H1 (cell line): ENCODE measurements around the gene CROCC. TPM values are rescaled to one million over a fixed set of nuclear protein-coding genes. Genes with fewer than 3 reads are reported as not detected.

Experiments used
- CTCF ChIA-PET: fragments of 300-600 bp; sonication (Branson Sonifier 250); formaldehyde crosslinking; loops from one replicate; lab custom pipeline; 2021; ENCODE audit not compliant: partially characterized antibody; lab: Charles Lee
- POLR2A ChIA-PET: fragments of 300-600 bp; sonication (Branson Sonifier 250); formaldehyde crosslinking; loops from one replicate; lab custom pipeline; 2021; ENCODE audit warnings: inconsistent platforms; ENCODE audit not compliant: partially characterized antibody; lab: Charles Lee
- DNase-seq, 2 experiments: peaks; one replicate each; pipeline versions ENCODE4 v3.0.0 to v3.0.0-alpha.2; 2010 to 2022; ENCODE audit warnings: low spot score in 2 of 2, low read depth in 1 of 2, mixed read lengths in 1 of 2
- FAIRE-seq: peaks from 2 replicates; lab custom pipeline; 2011; peaks lifted over from hg19 to GRCh38; lab: Jason Lieb, UNC
- H2AFZ ChIP-seq: 2 replicates; pipeline ENCODE4 v1.8.1; 2012; ENCODE audit warnings: low read length, inconsistent platforms
- H2AK5ac ChIP-seq: 2 replicates; pipeline ENCODE4 v1.6.1; 2013; ENCODE audit warnings: low read depth, low read length
- H2BK120ac ChIP-seq: replicated peaks from 2 replicates; pipeline ENCODE3; 2013; ENCODE audit warnings: low read depth, low read length, inconsistent platforms
- H2BK12ac ChIP-seq: 2 replicates; pipeline ENCODE4 v1.6.1; 2013; ENCODE audit warnings: low read depth, low read length
- H2BK15ac ChIP-seq: 2 replicates; pipeline ENCODE4 v1.6.1; 2013; ENCODE audit warnings: low read length
- H2BK20ac ChIP-seq: 2 replicates; pipeline ENCODE4 v1.6.1; 2013; ENCODE audit warnings: low read length
- H2BK5ac ChIP-seq: 2 replicates; pipeline ENCODE4 v1.6.1; 2013; ENCODE audit warnings: low read depth, low read length
- H3K14ac ChIP-seq: 2 replicates; pipeline ENCODE4 v1.6.1; 2013; ENCODE audit warnings: inconsistent platforms; ENCODE audit not compliant: insufficient read length
- H3K18ac ChIP-seq: 2 replicates; pipeline ENCODE4 v1.6.1; 2013; ENCODE audit warnings: low read length; ENCODE audit errors: extremely low read depth
- H3K23ac ChIP-seq: 2 replicates; pipeline ENCODE4 v1.6.1; 2013; ENCODE audit warnings: inconsistent platforms; ENCODE audit not compliant: insufficient read length
- H3K23me2 ChIP-seq: 2 replicates; pipeline ENCODE4 v1.6.1; 2013; ENCODE audit warnings: low read depth, low read length
- H3K27ac ChIP-seq: 2 replicates; pipeline ENCODE4 v1.6.1; 2011; ENCODE audit warnings: low read depth, low read length, inconsistent platforms
- H3K27me3 ChIP-seq, 4 experiments: replicated peaks in 1 of 4; 1 replicate in 1 of 4; 2 replicates in 3 of 4; pipeline versions ENCODE4 v1.6.1 to v1.8.1; 2011 to 2013; ENCODE audit warnings: low read length in 3 of 4, mild to moderate bottlenecking in 3 of 4, inconsistent platforms in 2 of 4, mixed read lengths in 2 of 4, moderate library complexity in 1 of 4; ENCODE audit not compliant: control insufficient read depth in 3 of 4, insufficient read depth in 3 of 4; ENCODE audit errors: extremely low read depth in 1 of 4
- H3K36me3 ChIP-seq, 4 experiments: 2 replicates each; pipeline versions ENCODE4 v1.6.1 to v1.8.1; 2011 to 2013; ENCODE audit warnings: mild to moderate bottlenecking in 4 of 4, low read length in 3 of 4, moderate library complexity in 2 of 4, control low read depth in 1 of 4, inconsistent platforms in 1 of 4; ENCODE audit not compliant: insufficient read depth in 4 of 4, control insufficient read depth in 2 of 4
- H3K4ac ChIP-seq: replicated peaks from 2 replicates; pipeline ENCODE3; 2013; ENCODE audit warnings: low read length, low read depth, mixed read lengths, inconsistent platforms; ENCODE audit not compliant: insufficient read length
- H3K4me1 ChIP-seq, 4 experiments: replicated peaks in 1 of 4; 1 replicate in 1 of 4; 2 replicates in 3 of 4; pipeline versions ENCODE4 v1.6.1 to v1.8.1; 2011 to 2013; ENCODE audit warnings: low read length in 3 of 4, inconsistent platforms in 2 of 4, mixed read lengths in 1 of 4; ENCODE audit not compliant: insufficient read depth in 4 of 4, control insufficient read depth in 3 of 4
- H3K4me2 ChIP-seq, 2 experiments: 2 replicates each; pipeline versions ENCODE4 v1.6.1 to v1.8.1; 2011 to 2013; ENCODE audit warnings: low read depth in 2 of 2, low read length in 2 of 2, control low read depth in 1 of 2, inconsistent platforms in 1 of 2, mild to moderate bottlenecking in 1 of 2; ENCODE audit not compliant: insufficient read depth in 1 of 2
- H3K4me3 ChIP-seq, 4 experiments: fragments of 200-600, 300-600 bp in 1 of 4; sonication (generic), shearing (Covaris generic), sonication (Bioruptor Twin) in 1 of 4; 2 replicates each; pipeline versions ENCODE4 v1.5.1 to v1.8.1; 2011 to 2016; ENCODE audit warnings: low read length in 4 of 4, low read depth in 3 of 4, control low read depth in 2 of 4, inconsistent platforms in 2 of 4, mild to moderate bottlenecking in 2 of 4, mixed read lengths in 1 of 4, moderate library complexity in 1 of 4; ENCODE audit not compliant: insufficient read depth in 2 of 4; ENCODE audit errors: extremely low read depth in 1 of 4
- H3K56ac ChIP-seq: replicated peaks from 2 replicates; pipeline ENCODE3; 2013; ENCODE audit warnings: low read depth, mild to moderate bottlenecking, mixed read lengths, low read length, inconsistent platforms; ENCODE audit not compliant: insufficient read length
- H3K79me1 ChIP-seq: 2 replicates; pipeline ENCODE4 v1.6.1; 2013; ENCODE audit warnings: low read depth, low read length, control low read depth
- H3K79me2 ChIP-seq, 2 experiments: 2 replicates each; pipeline versions ENCODE4 v1.6.1 to v1.8.1; 2012 to 2013; ENCODE audit warnings: low read length in 2 of 2, mild to moderate bottlenecking in 2 of 2, inconsistent platforms in 1 of 2; ENCODE audit not compliant: insufficient read depth in 2 of 2, control insufficient read depth in 1 of 2
- H3K9ac ChIP-seq, 4 experiments: replicated peaks in 1 of 4; 1 replicate in 1 of 4; 2 replicates in 3 of 4; pipeline versions ENCODE4 v1.6.1 to v1.8.1; 2011 to 2013; ENCODE audit warnings: low read depth in 3 of 4, low read length in 3 of 4, control low read depth in 2 of 4, mild to moderate bottlenecking in 2 of 4, moderate library complexity in 2 of 4, inconsistent platforms in 1 of 4; ENCODE audit errors: extremely low read depth in 1 of 4
- H3K9me3 ChIP-seq, 2 experiments: 2 replicates each; pipeline versions ENCODE4 v1.6.1 to v1.8.1; 2012 to 2013; ENCODE audit warnings: mild to moderate bottlenecking in 2 of 2, moderate library complexity in 2 of 2, control low read depth in 1 of 2, inconsistent platforms in 1 of 2, low read depth in 1 of 2, low read length in 1 of 2, mixed read lengths in 1 of 2; ENCODE audit not compliant: insufficient read depth in 2 of 2
- H4K20me1 ChIP-seq, 2 experiments: replicated peaks in 1 of 2; 2 replicates each; pipeline versions ENCODE3 to v1.8.1; 2011 to 2013; ENCODE audit warnings: inconsistent platforms in 2 of 2, low read length in 2 of 2, mild to moderate bottlenecking in 1 of 2; ENCODE audit not compliant: insufficient read depth in 2 of 2, control insufficient read depth in 1 of 2
- H4K5ac ChIP-seq: 2 replicates; pipeline ENCODE4 v1.6.1; 2013; ENCODE audit warnings: low read length, low read depth, mixed read lengths, inconsistent platforms; ENCODE audit not compliant: insufficient read length
- H4K8ac ChIP-seq: 2 replicates; pipeline ENCODE4 v1.8.0; 2013; ENCODE audit warnings: mild to moderate bottlenecking, moderate library complexity, low read length, inconsistent platforms; ENCODE audit not compliant: insufficient read depth; ENCODE audit errors: extremely low read depth
- H4K91ac ChIP-seq: replicated peaks from 2 replicates; pipeline ENCODE3; 2013; ENCODE audit warnings: low read length, mixed read lengths, inconsistent platforms; ENCODE audit not compliant: insufficient read length
- ATF2 ChIP-seq: IDR thresholded peaks from 2 replicates; pipeline ENCODE4 v1.6.1; 2012; ENCODE audit warnings: low read length, inconsistent platforms
- CEBPB ChIP-seq: IDR thresholded peaks from 2 replicates; pipeline ENCODE4 v1.6.1; 2012; ENCODE audit warnings: low read depth, low read length
- CREB1 ChIP-seq: IDR thresholded peaks from 2 replicates; pipeline ENCODE4 v1.6.1; 2012; ENCODE audit warnings: inconsistent platforms
- CTCF ChIP-seq, 3 experiments: IDR thresholded peaks; 1 replicate in 2 of 3; 2 replicates in 1 of 3; pipeline versions ENCODE4 v1.5.1 to v1.6.1; 2011; ENCODE audit warnings: low read length in 3 of 3, mild to moderate bottlenecking in 3 of 3, inconsistent platforms in 2 of 3, low read depth in 1 of 3, moderate library complexity in 1 of 3; ENCODE audit not compliant: insufficient read depth in 1 of 3; ENCODE audit errors: control extremely low read depth in 1 of 3
- E2F6 ChIP-seq: IDR thresholded peaks from 2 replicates; pipeline ENCODE4 v1.6.1; 2012; ENCODE audit warnings: inconsistent platforms
- MAFK ChIP-seq: IDR thresholded peaks from 2 replicates; pipeline ENCODE4 v1.6.1; 2012; ENCODE audit warnings: low read depth, mild to moderate bottlenecking, improper control_type of control experiment, low read length
- RNF2 ChIP-seq: fragments of 200-900, 300-1000 bp; sonication (generic); IDR thresholded peaks from 2 replicates; pipeline ENCODE4 v1.7.1; 2016; ENCODE audit warnings: borderline replicate concordance, low read depth, mild to moderate bottlenecking, antibody characterized with exemption, low read length; ENCODE audit not compliant: poor library complexity, severe bottlenecking; ENCODE audit errors: missing control alignments
- SP1 ChIP-seq: IDR thresholded peaks from 2 replicates; pipeline ENCODE4 v1.6.1; 2011; ENCODE audit warnings: low read depth, low read length
- ZNF274 ChIP-seq: IDR thresholded peaks from 2 replicates; pipeline ENCODE4 v1.7.0; 2012; ENCODE audit warnings: low read length, borderline replicate concordance; ENCODE audit errors: extremely low read depth
- WGBS, 2 experiments: shearing (Covaris generic) in 1 of 2; methylation state at CpG; one replicate each; pipeline versions ENCODE4 v1.1.6 to v1.1.7; 2013 to 2015; ENCODE audit warnings: low lambda C conversion rate in 2 of 2, mixed read lengths in 2 of 2, inconsistent platforms in 1 of 2, low coverage in 1 of 2, missing lambda C conversion rate in 1 of 2; ENCODE audit not compliant: insufficient replicate concordance in 2 of 2, insufficient coverage in 1 of 2, insufficient read length in 1 of 2; ENCODE audit errors: extremely low coverage in 1 of 2, missing lambda C conversion rate in 1 of 2; 5-methylcytosine and 5-hydroxymethylcytosine counted together
- polyA plus RNA-seq, 7 experiments: library from polyadenylated mRNA; depleted of rRNA in 3 of 7; stranded (reverse) in 5 of 7; unstranded in 2 of 7; fragments of >200 nt in 5 of 7; fragments of 200-250 nt in 2 of 7; gene quantifications; 1 replicate in 5 of 7; 2 replicates in 1 of 7; 4 replicates in 1 of 7; pipeline versions ENCODE4 v1.2.1 to v1.2.3, GENCODE V29; 2011 to 2013; ENCODE audit warnings: missing spikeins in 2 of 7, mixed read lengths in 2 of 7
- total RNA-seq: library from RNA; stranded (reverse); fragmentation: NEBNext Ultra II Directional; extraction: Animal tissue kit (Norgen Biotek cat#: 25700); gene quantifications from 2 replicates; pipeline ENCODE4 v1.2.1, GENCODE V29; 2021

The CROCC gene
- total and polyA plus RNA-seq, 2 of the 8 experiments (the other 6 are each of a cell fraction or from before 2014, with no cell fraction given), result 12.1 to 39.5 TPM

GRCh38 chr1:17002524-17002902, 80.8 kb downstream of the CROCC start:
- peaks cover 0 to 7% of the 10 kb centered on the region in 2 experiments for H4K20me1 ChIP-seq
- H3K9me3 ChIP-seq, result no peaks in the 10 kb centered on the region
- no peak overlapping the region for H3K9ac ChIP-seq
- no peak overlapping the region for H2BK5ac ChIP-seq
- no peaks in the 10 kb centered on the region for H3K27me3 ChIP-seq
- no peak overlapping the region for H2BK20ac ChIP-seq
- H2AFZ ChIP-seq, result no peak overlapping the region
- H2BK120ac ChIP-seq, result no peak overlapping the region
- H2BK12ac ChIP-seq, result no peak overlapping the region
- H3K14ac ChIP-seq, result no peak overlapping the region
- peaks cover 0 to 43% (median 22%) of the 10 kb centered on the region in 4 experiments; a peak in 7 of 8 replicates for H3K36me3 ChIP-seq
- H2BK15ac ChIP-seq, result no peak overlapping the region
- H4K5ac ChIP-seq, result no peak overlapping the region
- no peaks in the 10 kb centered on the region for H3K79me1 ChIP-seq
- H3K4me3 ChIP-seq, result no peak overlapping the region
- H3K4me1 ChIP-seq, result peaks cover 0 to 7% (median 4%) of the 10 kb centered on the region in 4 experiments; a peak in 3 of 7 replicates
- no peak overlapping the region for H2AK5ac ChIP-seq
- no peaks in the 10 kb centered on the region; a peak in 1 of 4 replicates for H3K79me2 ChIP-seq
- no peak for DNase-seq
- no peak overlapping the region for H4K91ac ChIP-seq
- whole genome bisulfite sequencing, 2 experiments, result 94% methylated on average over 4 of the region's 4 CpGs; no CpG with 5 or more reads in 1 of the 2 experiments
- H4K8ac ChIP-seq, result no peak overlapping the region
- H3K23me2 ChIP-seq, result no peaks in the 10 kb centered on the region
- H3K4ac ChIP-seq, result no peak overlapping the region
- no peak overlapping the region for H3K27ac ChIP-seq
- H3K23ac ChIP-seq, result no peak overlapping the region
- ChIA-PET POLR2A (interaction anchor here (0.6 to 2.1 kb wide), 3 partner anchors 10 to 50 kb away, joined by 3 to 5 read pairs (median 3); partner anchors contain the start of gene ATP13A2), CTCF (interaction anchor here (0.6 to 11.4 kb wide), 11 partner anchors 10 to 77 kb away, joined by 3 to 164 read pairs (median 4); no protein-coding TSS in a partner anchor)
- H3K18ac ChIP-seq, result no peak overlapping the region
- H3K4me2 ChIP-seq, result no peak overlapping the region
- FAIRE-seq, result no peak
- no peak overlapping the region for H3K56ac ChIP-seq
- TF ChIP-seq SP1 (no peak), ATF2 (no peak), RNF2 (no peak), CTCF (IDR thresholded peaks at IDR 0.05; ENCODE audit: control extremely low read depth in 1 of 3, insufficient read depth in 1 of 3, low read depth in 1 of 3, low read length in 3 of 3) (no peak), CREB1 (no peak), ZNF274 (no peak), CEBPB (no peak), MAFK (no peak), E2F6 (no peak)
